HG03103 (cell line): ENCODE results near the gene CDH23.

ENCODE experiments used
- ATAC-seq: cut with Tn5 transposase; IDR thresholded peaks from one replicate; pipeline ENCODE4 v1.9.1; 2021; ENCODE audit warnings: low read depth; ENCODE audit not compliant: unreplicated experiment

CDH23 gene

GRCh38 chr10:71511206-71511605 is 114.5 kb downstream of the CDH23 start:
- ATAC-seq: no peak

GRCh38 chr10:71512312-71512711 is 115.6 kb downstream of the CDH23 start:
- no peak for ATAC-seq

- ATAC-seq: no peak
Observed at GRCh38 chr10:71512761-71513539, 116.2 kb downstream of the CDH23 start.

- ATAC-seq: no peak
Observed at GRCh38 chr10:71513540-71513853, 116.8 kb downstream of the CDH23 start.

- ATAC-seq: no peak
Observed at GRCh38 chr10:71513936-71514335, 117.2 kb downstream of the CDH23 start.

- ATAC-seq: no peak
Observed at GRCh38 chr10:71515531-71516172, 118.9 kb downstream of the CDH23 start.

GRCh38 chr10:71516890-71517289 is 120.2 kb downstream of the CDH23 start:
- ATAC-seq: no peak

- no peak for ATAC-seq
Observed at GRCh38 chr10:71517298-71518169, 120.8 kb downstream of the CDH23 start.

GRCh38 chr10:71520042-71520441 is 123.3 kb downstream of the CDH23 start:
- no peak for ATAC-seq

- ATAC-seq: no peak
Observed at GRCh38 chr10:71521504-71522441, 125.1 kb downstream of the CDH23 start.

GRCh38 chr10:71522442-71523144 is 125.9 kb downstream of the CDH23 start:
- ATAC-seq: no peak

- no peak for ATAC-seq
Observed at GRCh38 chr10:71523756-71524155, 127.0 kb downstream of the CDH23 start.

GRCh38 chr10:71525092-71525491 is 128.4 kb downstream of the CDH23 start:
- no peak for ATAC-seq

GRCh38 chr10:71525721-71526120 is 129.0 kb downstream of the CDH23 start:
- ATAC-seq: no peak

- ATAC-seq: no peak
Observed at GRCh38 chr10:71526653-71527052, 129.9 kb downstream of the CDH23 start.

- no peak for ATAC-seq
Observed at GRCh38 chr10:71527135-71527534, 130.4 kb downstream of the CDH23 start.

GRCh38 chr10:71528371-71529206 is 131.9 kb downstream of the CDH23 start:
- no peak for ATAC-seq

- ATAC-seq: no peak
Observed at GRCh38 chr10:71529207-71529827, 132.6 kb downstream of the CDH23 start.
